OCI-LY1 (cell line): ENCODE results near the gene PTPRD.

Experiments
- CTCF ChIP-seq: fragments of 200-600 bp; sonication (generic), shearing (Covaris generic); IDR thresholded peaks from 2 replicates; pipeline ENCODE4 v1.5.1; 2017; ENCODE audit warnings: mild to moderate bottlenecking, antibody characterized with exemption, low read length, moderate library complexity, mixed read lengths
- EZH2 ChIP-seq: fragments of 200-600 bp; sonication (generic), shearing (Covaris generic); IDR thresholded peaks from 2 replicates; pipeline ENCODE4 v1.8.0; 2017; ENCODE audit warnings: borderline replicate concordance, mixed run types, mild to moderate bottlenecking, antibody characterized with exemption, low read length, moderate library complexity, mixed read lengths

GRCh38 chr9:9319007-9319406 lies 1293.8 kb downstream of the PTPRD start:
- TF ChIP-seq EZH2 (no peak), CTCF (no peak)
